Measurements from ENCODE around the gene TAGLN. TPM values are rescaled to one million over a fixed set of nuclear protein-coding genes. Genes with fewer than 3 reads are reported as not detected.

TAGLN gene
- total and polyA plus RNA-seq, 2 of the 8 experiments (the other 6 are each of a cell fraction or from before 2014, with no cell fraction given), result 140 to 300 TPM

DNA sequence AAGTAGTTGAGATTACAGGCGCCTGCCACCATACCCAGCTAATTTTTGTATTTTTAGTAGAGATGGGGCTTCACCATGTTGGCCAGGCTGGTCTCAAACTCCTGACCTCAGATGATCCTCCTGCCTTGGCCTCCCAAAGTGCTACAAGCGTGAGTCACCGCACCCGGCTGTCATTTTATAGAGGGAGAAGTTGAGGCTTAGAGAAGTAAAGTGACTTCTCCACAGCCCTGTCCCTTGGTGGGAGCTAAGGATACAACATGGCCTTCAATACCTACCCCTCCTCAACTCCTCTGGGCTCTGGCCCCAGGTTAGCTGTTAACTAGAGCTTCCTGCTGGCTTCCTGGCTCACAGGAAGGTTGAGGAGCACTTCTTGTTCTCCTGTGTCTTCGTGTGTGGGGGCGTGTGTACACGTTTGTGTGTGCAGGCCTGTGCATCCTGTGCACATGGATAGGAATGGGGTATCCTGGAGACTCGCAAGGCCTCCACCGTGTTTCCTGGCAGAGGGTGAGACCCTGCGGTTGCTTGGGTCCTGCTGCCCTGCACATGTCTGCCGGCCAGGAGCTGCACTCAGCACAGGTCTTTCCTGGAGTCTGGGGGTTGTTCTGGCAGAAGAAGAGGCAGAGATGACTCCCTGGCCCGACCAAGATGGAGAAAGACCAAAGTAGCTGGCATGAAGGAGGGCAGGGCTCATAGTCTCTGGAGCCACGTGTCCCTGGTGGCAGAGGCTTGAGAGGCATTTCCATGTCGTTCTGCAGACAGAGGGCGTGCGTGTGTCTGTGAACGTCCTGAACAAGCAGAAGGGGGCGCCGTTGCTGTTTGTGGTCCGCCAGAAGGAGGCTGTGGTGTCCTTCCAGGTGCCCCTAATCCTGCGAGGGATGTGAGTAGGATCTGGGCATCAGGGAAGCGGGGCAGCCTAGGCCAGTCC is 18.2 kb upstream of the TAGLN start (continued):
- TF ChIP-seq, protein P1, sequence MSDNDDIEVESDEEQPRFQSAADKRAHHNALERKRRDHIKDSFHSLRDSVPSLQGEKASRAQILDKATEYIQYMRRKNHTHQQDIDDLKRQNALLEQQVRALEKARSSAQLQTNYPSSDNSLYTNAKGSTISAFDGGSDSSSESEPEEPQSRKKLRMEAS (IDR thresholded peaks at IDR 0.05), result peak; percentile 95
- TF ChIP-seq, protein P2, sequence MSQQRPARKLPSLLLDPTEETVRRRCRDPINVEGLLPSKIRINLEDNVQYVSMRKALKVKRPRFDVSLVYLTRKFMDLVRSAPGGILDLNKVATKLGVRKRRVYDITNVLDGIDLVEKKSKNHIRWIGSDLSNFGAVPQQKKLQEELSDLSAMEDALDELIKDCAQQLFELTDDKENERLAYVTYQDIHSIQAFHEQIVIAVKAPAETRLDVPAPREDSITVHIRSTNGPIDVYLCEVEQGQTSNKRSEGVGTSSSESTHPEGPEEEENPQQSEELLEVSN (IDR thresholded peaks at IDR 0.05), result peak; percentile 71
- no peak for TF ChIP-seq RXRA (IDR thresholded peaks at IDR 0.05; ENCODE audit: insufficient read depth, low read depth, low read length)
- no peak for TF ChIP-seq RFX5 (IDR thresholded peaks at IDR 0.05; ENCODE audit: borderline replicate concordance, low read depth, low read length)
- TF ChIP-seq KDM1A (IDR thresholded peaks at IDR 0.05; ENCODE audit: borderline replicate concordance, low read length), result no peak
- no peak for TF ChIP-seq EP300 (IDR thresholded peaks at IDR 0.05; ENCODE audit: borderline replicate concordance in 1 of 2, low read depth in 2 of 2, low read length in 2 of 2)
- peak; percentile 67 to 78 for TF ChIP-seq RAD21 (IDR thresholded peaks at IDR 0.05 in 1 of 2, conservative IDR thresholded peaks at IDR 0.05 in 1 of 2; ENCODE audit: low read depth in 2 of 2, low read length in 2 of 2)
- TF ChIP-seq TCF12 (IDR thresholded peaks at IDR 0.05; ENCODE audit: low read depth, low read length), result 0 out of 2 replicates have a peak, but pooled peaks have one; percentile 29
- no peak for TF ChIP-seq EGR1 (IDR thresholded peaks at IDR 0.05; ENCODE audit: borderline replicate concordance, low read depth, low read length)
- TF ChIP-seq, protein P3, sequence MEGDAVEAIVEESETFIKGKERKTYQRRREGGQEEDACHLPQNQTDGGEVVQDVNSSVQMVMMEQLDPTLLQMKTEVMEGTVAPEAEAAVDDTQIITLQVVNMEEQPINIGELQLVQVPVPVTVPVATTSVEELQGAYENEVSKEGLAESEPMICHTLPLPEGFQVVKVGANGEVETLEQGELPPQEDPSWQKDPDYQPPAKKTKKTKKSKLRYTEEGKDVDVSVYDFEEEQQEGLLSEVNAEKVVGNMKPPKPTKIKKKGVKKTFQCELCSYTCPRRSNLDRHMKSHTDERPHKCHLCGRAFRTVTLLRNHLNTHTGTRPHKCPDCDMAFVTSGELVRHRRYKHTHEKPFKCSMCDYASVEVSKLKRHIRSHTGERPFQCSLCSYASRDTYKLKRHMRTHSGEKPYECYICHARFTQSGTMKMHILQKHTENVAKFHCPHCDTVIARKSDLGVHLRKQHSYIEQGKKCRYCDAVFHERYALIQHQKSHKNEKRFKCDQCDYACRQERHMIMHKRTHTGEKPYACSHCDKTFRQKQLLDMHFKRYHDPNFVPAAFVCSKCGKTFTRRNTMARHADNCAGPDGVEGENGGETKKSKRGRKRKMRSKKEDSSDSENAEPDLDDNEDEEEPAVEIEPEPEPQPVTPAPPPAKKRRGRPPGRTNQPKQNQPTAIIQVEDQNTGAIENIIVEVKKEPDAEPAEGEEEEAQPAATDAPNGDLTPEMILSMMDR (IDR thresholded peaks at IDR 0.05; ENCODE audit: control extremely low read depth in 1 of 3, insufficient read depth in 1 of 3, low read depth in 1 of 3, low read length in 3 of 3), result peak; percentile 97 to 99 (median 98)
- no peak for TF ChIP-seq GTF2F1 (IDR thresholded peaks at IDR 0.05; ENCODE audit: borderline replicate concordance, low read depth, low read length)
- no peak for TF ChIP-seq TAF1 (IDR thresholded peaks at IDR 0.05; ENCODE audit: low read depth, low read length)
- no peak for TF ChIP-seq RBBP5 (IDR thresholded peaks at IDR 0.05; ENCODE audit: borderline replicate concordance, low read depth, low read length)
